GM19372 (cell line): ENCODE results near the gene DLX2.
"Not testable (repeated sequence)": the region's sequence is repeated elsewhere in the genome, so short reads cannot be mapped to it uniquely, and the experiment has no call there.

Experiments
- ATAC-seq: cut with Tn5 transposase; IDR thresholded peaks from one replicate; pipeline ENCODE4 v1.9.1; 2021; ENCODE audit warnings: mild to moderate bottlenecking, low read depth, moderate library complexity; ENCODE audit not compliant: unreplicated experiment

DLX2 gene

DNA sequence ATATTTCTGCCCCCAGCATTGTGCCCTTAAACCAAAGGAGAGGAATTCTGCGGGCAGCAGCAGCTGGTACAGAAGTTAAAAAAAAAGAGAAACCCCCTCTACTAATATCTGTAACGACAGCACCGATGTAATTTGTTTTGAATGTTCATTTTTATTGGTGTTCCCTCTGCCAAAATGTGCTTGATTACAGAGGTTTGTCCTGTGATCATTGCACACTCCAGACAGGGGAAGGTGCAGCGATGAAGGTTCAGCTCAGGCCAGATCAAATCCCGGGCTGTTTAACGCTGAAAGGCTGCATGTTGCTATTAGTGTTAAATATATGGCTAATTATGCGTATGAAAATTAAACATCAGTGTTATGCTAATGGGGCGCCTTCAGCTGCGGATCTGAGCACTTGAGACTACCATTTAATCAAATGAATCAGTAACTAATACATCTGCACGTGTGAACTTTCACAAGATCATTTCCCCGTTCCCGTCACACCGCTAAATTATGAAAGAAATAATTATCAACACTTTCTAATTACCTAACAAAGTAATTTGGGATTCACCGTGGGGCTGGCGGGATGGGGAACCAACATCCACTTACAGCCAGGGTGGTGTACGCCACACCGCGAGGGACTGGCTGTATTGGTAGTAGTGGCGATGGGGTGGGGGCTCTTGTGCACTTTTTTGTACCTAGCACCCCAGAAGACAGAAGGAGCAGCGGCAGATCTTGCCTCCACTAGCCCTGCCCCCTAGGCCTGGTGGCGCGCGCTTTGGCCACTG, 18.9 kb downstream of the DLX2 start:
- no peak for ATAC-seq

DNA sequence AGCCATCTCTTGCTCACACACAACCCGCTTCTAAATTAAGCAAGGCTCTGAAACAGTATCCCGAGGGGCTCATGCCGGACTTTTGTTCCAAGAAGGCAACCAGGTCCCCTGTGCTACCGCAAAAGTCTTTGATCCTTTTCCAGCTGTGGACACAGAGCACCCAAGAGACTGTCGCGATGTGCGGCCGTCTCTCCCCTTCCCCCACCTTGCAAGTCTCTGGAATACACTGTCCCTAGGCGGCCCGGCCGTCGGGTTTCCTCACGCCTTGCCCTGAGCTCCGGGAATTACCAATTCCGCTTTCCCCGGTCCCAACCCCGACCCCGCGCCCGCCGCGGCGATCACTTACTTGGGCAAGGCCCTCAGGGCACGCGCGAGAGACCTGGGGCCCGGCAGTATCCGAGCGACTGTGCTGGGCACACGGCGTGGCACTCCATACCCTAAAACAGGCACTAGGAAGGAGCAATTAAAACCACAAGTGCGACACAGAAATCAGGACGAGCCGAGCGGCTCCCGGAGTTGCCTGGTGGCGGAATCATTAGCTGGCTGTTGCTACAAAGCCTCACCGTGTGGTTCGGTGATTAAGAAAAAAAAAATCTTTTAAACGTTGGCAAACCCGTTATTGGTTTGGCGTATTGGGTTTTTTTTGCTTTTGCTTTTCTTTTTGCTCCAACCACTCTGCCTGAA, 19.6 kb downstream of the DLX2 start:
- no peak for ATAC-seq

DNA sequence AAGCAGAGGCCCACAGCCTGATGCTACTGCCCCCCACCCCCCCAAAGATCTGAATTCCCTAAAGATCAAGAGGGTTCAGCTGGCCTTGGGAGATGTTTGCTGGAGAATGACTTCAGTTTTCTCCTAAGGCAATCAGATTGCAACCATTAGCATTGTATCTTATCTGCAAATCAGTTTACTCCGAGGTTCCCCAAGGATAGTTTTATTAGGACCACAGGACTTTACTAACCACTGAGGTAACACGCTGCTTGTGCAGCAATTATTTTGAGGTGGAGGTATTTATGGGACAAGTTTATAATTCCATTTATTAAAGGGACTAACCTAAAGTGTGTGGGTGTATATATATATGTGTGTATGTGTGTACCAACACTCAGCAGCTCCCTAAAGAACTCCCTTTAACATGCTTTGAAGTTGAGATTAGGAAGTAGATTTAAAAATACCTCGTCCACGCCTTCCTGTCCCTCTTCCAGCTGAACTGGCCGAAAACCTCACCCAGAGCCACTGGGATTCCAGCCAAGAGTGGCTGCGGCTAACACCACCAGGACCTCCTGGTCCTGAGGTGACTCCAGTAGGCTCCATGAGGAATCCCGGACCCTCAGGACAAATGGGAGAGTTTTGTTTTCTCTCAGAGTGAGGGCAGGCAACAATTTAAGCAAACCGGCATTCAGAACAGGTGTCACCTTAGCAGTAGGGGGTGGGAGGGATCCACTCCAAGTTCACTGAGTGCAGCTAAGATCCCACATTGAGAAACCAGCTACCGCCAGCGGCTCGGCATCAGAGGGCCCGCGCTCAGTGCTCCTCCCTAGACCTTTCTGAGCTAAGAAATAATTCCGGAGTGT, 20.4 kb downstream of the DLX2 start:
- ATAC-seq = no peak

DNA sequence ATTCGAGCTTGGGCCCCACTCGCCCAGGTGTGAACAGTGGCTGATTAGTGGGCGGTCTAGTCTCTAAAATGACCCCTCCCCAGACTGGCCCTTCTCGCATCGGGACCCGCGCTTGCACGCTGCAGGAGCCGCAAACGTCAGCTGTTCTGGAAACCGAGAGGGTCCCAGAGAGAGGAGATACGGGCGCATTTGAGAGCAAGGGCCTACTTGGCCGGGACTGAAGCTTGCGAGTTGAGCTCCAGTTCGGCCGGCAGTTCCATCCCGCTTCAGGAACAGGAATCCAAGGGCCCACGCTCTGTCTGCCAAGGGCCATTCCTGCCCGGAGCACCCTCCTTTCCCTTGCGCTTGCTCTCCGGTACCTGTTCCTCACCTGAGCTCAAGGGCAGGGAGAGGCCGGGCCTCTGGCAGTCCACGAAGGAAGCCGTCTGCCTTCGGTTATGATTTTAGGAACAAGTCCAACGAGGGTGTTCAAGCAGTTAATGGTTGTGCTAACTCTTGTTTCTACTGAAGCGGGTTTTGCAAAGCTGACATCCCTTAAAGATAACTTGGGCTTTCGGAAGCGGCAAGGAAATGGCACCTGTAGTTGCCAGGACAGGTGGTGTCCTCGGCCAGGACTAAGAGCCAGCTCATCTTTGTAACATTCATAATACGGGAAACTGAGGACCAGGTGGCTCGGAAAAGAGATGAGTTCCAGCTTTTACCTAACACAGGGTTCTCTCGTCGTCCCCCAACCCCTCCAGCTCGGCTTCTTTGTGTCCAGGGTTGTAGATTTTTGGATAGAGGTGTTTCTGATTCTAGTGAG, 21.3 kb downstream of the DLX2 start:
- no peak for ATAC-seq

DNA sequence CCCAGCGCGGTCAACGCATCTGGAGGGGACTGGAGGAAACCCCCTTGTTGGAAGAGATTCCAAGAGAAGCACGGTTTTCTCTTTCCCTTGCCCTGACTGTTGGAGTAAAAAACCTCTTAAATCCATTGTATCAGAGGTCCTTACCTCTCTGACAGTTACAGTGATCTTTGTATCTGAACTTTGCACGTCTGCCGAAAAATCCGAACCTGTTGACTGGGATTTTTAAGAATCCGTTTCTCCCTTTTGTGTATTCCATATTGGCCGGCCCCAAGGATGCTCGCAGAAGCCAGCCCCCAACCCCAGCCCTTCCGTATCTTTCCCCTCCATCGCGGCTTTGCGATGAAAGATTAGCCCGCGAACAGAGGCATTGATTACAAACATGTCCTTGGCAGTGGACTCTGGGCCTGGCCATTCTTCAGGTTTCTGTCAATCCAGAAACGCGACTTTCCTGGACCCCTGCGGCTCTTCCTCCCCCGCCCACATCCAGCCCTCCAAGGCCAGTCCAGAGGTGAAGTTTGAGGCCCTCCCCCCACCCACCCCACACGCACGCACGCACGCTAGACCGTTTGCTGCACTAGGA, 22.0 kb downstream of the DLX2 start:
- no peak for ATAC-seq

DNA sequence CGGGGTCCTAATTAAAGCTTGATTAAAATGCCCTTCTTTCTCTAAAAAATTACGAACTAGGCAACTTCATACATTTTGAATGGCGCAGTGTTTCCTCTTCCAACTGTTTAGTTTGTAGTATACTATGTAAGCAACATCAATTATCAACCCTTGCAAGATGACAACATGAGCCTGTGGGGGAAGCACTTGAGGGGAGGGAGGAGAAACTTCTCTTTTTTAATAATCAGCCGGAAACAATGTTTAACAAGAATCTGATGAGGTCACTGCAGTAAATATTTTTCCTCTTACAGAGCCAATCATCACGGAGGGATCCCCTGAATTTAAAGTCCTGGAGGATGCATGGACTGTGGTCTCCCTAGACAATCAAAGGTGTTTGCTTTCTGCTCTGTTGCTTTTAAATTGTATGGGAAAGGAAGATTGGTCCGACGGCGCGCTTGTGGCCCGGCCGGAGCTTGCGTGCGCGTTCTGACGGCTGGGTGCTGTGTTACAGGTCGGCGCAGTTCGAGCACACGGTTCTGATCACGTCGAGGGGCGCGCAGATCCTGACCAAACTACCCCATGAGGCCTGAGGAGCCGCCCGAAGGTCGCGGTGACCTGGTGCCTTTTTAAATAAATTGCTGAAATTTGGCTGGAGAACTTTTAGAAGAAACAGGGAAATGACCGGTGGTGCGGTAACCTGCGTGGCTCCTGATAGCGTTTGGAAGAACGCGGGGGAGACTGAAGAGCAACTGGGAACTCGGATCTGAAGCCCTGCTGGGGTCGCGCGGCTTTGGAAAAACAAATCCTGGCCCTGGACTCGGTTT, 22.7 kb downstream of the DLX2 start:
- no peak for ATAC-seq

DNA sequence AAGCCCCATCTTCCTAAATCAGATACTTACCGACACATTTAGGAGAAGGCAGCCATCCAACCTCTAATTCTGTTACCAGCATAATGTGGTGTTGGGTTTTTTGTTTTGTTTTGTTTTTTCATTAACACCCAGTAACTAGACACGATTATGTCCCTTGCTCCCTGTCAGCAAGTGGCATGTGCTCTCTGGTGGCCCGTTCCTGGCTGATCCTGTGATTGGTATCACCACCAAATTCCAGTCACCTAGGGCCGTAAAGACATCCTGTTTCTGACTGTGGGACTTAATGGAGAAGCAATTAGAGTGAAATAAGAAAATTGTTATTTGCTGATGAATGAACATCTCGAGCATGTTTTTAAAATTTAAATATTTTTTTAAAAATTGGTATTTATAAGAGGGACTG, 23.3 kb downstream of the DLX2 start:
- no peak for ATAC-seq

DNA sequence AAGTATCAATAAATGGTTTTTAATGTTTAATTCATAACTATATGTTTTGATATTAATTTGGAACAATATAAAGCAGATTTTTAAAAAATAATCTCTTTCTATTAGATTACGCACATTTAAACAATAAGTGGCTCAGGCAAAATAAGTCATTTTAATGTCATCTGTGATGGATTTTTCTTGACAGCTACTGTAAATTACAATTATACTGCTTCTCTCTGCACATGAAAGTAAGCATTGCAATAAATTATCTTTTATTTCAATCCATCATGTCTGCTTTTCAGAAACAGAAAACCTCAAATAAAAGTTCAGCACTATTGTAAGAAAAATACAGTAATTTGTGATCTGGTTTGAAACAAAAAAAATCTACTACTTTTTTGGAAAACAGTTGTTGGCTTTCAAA, 28.4 kb downstream of the DLX2 start:
- no peak for ATAC-seq

DNA sequence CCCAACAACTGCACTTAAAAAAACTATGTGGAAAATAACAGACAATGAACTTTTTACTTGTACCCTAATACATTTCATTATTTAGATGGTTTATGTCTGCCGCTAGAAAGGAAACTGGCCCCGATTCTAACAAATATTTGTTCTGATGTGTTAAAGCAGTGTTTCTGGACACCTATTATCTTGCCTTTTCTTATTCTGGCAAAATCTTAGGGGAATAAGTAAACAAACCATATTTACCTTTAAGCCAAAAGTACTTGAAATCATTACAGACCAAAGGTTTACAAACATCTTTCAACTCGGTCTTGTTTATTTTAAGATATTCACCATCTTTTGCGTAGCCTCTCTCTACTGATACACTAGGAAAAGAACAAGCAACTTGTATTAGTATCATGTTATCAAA, 29.2 kb downstream of the DLX2 start:
- ATAC-seq = no peak

DNA sequence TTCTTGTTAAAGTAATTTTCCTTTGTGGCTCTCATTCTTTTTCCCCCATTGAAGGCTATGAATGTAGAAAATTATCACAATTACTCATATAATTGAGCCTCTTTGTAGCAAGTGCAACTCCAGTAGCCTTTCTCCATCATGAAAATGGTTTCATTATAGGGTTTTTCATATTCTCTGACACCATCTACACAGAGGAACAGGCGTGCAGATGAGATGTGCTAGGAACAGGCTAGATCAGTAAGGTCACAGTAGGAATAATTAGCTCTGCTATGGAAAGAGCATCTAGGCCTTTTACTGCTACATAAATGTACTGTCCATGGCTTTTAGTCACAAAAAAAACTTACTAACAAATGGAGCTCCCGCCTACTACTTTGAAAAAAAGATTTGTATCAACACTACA, 30.0 kb downstream of the DLX2 start:
- no peak for ATAC-seq

DNA sequence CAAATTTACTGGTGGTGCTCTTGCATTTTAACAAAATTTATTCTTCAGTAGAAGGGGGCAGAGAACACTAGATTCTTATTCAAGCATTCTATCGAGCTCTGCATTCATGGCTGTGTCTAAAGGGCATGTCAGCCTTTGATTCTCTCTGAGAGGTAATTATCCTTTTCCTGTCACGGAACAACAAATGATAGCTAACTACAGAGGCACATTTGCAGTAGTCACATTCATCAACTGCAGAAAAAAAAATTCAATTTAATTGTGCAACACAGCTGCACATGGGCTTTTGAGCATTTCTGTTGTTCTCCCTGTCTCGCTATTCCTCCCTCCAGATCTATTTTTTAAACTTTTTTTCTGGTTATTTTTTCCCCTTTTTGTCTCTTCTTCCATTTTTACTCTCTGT, 30.4 kb downstream of the DLX2 start:
- ATAC-seq = no peak

DNA sequence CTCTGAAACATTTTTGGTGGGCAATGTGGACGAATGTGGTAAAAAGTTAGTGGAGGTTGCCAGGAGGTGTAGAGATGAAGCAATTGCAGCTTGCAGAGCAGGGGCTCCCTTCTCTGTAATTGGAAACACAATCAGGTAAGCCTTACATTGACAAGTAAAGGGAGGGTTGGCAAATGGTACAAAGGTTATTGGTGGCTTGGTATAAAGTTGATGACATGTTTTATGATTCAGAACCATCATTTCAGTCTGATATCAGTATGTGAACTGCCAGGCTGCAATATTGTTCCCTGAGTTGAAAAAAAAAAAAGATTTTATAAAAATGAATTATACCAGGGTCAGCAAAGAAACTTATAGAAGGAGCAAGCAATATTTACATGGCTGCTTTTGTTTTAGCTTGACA, 31.8 kb downstream of the DLX2 start:
- no peak for ATAC-seq

DNA sequence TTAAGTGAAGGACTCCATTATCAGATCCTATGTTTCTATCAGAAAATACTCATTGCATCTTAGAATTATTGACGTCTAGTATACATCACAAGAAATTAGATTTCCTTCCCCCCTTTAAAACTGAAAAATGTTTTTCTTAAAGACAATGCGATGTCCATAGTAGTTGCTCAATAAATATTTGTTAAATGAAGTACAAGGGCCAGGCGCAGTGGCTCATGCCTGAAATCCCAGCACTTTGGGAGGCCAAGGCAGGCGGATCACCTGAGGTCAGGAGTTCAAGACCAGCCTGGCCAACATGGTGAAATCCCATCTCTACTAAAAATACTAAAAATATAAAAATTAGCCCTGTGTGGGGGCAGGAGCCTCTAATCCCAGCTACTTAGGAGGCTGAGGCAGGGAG, 34.8 kb downstream of the DLX2 start:
- not testable (repeated sequence) for ATAC-seq

DNA sequence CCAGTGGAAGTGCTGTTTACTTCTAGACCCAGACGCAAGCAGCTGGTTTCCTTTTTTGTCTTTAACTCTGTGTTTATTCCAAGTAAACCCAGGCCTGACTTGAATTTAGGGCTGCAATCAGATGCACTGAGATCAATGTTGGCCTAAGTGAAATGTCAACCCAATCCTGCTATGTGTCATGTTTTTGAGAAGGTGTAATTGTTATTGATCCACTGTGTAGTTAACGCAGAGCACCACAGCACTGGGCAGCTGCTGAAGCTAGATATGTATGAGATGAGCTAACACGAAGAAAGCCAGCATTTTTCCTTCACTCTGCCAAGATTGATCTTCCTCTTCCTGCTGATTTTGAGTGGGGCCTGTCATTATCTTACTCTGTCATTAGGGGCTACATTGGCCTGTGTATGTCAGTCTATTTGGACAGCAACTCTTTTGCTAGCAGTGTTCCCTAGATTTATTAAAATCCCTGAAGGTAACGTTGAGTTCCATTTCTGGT, 36.3 kb downstream of the DLX2 start:
- no peak for ATAC-seq

DNA sequence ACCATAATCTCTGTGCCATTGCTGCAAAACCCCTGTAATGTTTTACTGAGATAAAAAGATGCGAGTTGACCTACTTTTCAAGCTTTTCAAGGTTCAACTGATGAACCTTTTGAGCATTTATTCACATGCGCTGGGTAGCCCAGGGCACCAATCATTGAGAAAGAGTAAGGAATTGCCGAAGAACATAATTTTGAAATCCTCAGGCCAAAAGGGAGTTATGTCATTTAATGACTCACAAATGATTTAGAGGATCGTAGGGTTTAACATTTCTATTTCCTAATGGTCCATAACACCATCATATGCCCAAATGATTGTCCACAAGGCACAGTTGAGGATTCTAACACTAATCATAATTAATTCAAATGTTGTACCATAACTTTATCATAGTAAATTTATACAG, 37.6 kb downstream of the DLX2 start:
- ATAC-seq = no peak

DNA sequence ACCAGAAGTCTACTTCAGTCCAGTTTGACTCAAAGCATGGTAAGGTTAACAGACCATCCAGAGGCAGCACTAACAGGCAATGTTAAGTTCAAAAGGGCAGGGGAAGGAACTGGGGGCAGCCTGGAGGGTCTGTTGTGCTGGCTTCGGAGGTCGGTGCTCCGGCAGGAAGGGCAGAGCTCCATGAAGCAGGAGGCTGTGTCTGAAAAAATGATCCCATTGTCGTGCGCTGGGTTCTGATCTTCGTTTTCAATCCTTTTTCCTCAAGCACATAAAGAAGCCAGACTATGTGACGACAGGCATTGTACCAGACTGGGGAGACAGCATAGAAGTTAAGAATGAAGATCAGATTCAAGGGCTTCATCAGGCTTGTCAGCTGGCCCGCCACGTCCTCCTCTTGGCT, 39.3 kb downstream of the DLX2 start:
- no peak for ATAC-seq

DNA sequence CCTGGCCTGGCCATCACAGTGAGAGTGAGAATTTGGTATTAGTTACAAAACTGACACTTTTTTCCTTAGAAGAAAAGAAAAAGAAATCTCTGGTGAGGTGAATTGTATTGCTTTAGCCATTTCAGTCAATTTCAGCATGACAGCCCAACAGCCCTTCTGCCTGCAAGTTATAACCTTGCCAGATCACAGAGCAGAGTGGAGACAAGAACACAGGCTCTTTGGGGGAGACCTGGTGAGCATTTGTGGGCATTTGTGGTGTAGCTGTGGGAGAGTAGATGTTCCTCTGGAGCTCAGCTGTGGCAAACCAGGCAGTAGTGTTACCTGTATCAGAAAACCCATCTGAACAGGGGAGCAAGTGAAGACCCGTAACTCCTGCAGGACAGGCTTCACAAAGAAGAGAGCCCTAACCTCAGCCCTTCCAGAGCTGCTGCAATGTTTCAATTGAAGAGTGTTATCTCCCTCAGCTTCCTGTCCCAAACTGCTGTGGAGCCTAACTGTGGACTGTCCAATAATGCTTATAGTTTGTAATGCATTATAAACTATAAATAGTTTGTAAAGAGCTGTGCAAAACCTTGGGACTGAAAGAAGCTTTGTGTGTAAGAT, 40.2 kb downstream of the DLX2 start:
- ATAC-seq = no peak

DNA sequence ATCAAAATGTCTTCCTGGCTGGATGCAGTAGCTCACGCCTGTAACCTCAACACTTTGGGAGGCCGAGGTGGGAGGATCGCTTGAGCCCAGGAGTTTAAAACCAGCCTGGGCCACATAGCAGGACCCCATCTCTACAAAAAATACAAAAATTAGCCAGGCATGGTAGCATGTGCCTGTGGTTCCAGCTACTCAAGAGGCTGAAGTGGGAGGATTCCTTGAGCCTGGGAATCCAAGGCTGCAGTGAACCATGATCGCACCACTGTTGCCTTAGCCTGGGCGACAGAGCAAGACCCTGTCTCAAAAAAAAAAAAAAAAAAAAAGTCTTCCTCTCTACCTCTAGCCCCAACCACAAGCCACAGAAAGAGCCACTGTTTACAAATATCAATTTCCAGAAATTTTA, 42.6 kb downstream of the DLX2 start:
- not testable (repeated sequence) for ATAC-seq

DNA sequence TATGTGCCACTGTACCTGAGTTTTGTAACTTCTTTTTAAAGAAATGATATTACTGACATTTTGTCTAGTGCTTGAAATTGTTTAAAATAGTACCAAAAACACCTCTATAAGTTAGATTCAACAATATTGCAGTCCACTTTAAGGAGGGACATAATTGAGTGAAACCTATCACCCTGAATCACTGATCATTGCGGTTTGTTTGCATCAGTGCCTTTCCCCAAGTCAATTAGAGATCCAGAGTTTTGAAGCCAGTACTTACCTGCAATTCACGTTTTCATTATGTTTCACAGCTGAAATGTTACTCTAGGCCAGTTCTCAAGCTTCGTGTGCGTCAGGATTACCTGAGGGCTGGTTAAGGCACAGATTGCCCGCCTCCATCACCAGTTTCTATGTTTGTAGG, 44.0 kb downstream of the DLX2 start:
- ATAC-seq = no peak
